Esophagus squamous epithelium (tissue), 4 donors: Measurements from ENCODE around the gene FSHR.

Experiments
- CTCF ChIP-seq, 6 experiments: fragments of 450-650 bp in 4 of 6; fragments of 200-600 bp in 2 of 6; sonication (generic) in 2 of 6; IDR thresholded peaks; one replicate each; pipeline ENCODE4 v1.5.1; 2016 to 2019; ENCODE audit warnings: antibody characterized with exemption in 6 of 6, mild to moderate bottlenecking in 4 of 6, moderate library complexity in 4 of 6
- POLR2A ChIP-seq, 4 donors: fragments of 450-650 bp; IDR thresholded peaks; one replicate each; pipeline ENCODE4 v1.6.1; 2017; ENCODE audit warnings: antibody characterized with exemption in 4 of 4, mild to moderate bottlenecking in 4 of 4, moderate library complexity in 3 of 4

- TF ChIP-seq CTCF (IDR thresholded peaks at IDR 0.05) (no peak), POLR2A (IDR thresholded peaks at IDR 0.05) (no peak)
Observed at GRCh38 chr2:49164729-49165128, 10.4 kb upstream of the FSHR start.
